K562 (cell line): ENCODE results near the gene UCKL1. TPM values are rescaled to one million over a fixed set of nuclear protein-coding genes. Genes with fewer than 3 reads are reported as not detected.

Source experiments
- BRD4 ChIP-seq: fragments of 200-600 bp; sonication (generic); IDR thresholded peaks from 2 replicates; pipeline ENCODE4 v1.6.1; 2017; ENCODE audit warnings: inconsistent platforms
- CHCHD3 ChIP-seq: fragments of 250-450 bp; sonication (Bioruptor Pico); IDR thresholded peaks from 2 replicates; pipeline ENCODE4 v2.1.2; 2022; ENCODE audit warnings: mild to moderate bottlenecking
- CHD4 ChIP-seq: fragments of 200-600 bp; sonication (generic); IDR thresholded peaks from 3 replicates; pipeline ENCODE4 v1.6.1; 2012; ENCODE audit warnings: low read depth, mild to moderate bottlenecking, mixed read lengths, low read length, inconsistent platforms; ENCODE audit not compliant: insufficient read depth, insufficient replicate concordance, poor library complexity, severe bottlenecking
- CTBP1 ChIP-seq: fragments of 450-650 bp; IDR thresholded peaks from 2 replicates; pipeline ENCODE4 v1.6.1; 2016; ENCODE audit warnings: borderline replicate concordance
- DPF2 ChIP-seq: fragments of 450-650 bp; IDR thresholded peaks from 2 replicates; pipeline ENCODE4 v1.6.1; 2016
- EP300 ChIP-seq: IDR thresholded peaks from 2 replicates; pipeline ENCODE4 v1.6.1; 2012; ENCODE audit warnings: low read length, improper control_type of control experiment
- ESRRA ChIP-seq: fragments of 450-650 bp; IDR thresholded peaks from 2 replicates; pipeline ENCODE4 v1.6.1; 2014; ENCODE audit warnings: low read depth, mild to moderate bottlenecking, moderate library complexity, borderline replicate concordance
- HDGF ChIP-seq: fragments of 450-650 bp; IDR thresholded peaks from 2 replicates; pipeline ENCODE4 v1.6.1; 2016
- LARP7 ChIP-seq: fragments of 450-650 bp; IDR thresholded peaks from 2 replicates; pipeline ENCODE4 v1.6.1; 2016
- MECOM ChIP-seq: fragments of 250-450 bp; sonication (Bioruptor Pico); IDR thresholded peaks from 2 replicates; pipeline ENCODE4 v1.8.0; 2022; ENCODE audit warnings: inconsistent platforms
- MIER1 ChIP-seq: fragments of 450-650 bp; IDR thresholded peaks from 2 replicates; pipeline ENCODE4 v1.6.1; 2016; ENCODE audit warnings: antibody characterized with exemption, mild to moderate bottlenecking, low read depth
- MYC ChIP-seq, 2 experiments: fragments of 250-450 bp in 1 of 2; sonication (Bioruptor Pico) in 1 of 2; IDR thresholded peaks; 2 replicates each; pipeline versions ENCODE4 v1.5.1 to v1.6.1; 2012 to 2021; ENCODE audit warnings: low read depth in 2 of 2, borderline replicate concordance in 1 of 2, improper control_type of control experiment in 1 of 2, low read length in 1 of 2, mild to moderate bottlenecking in 1 of 2, moderate library complexity in 1 of 2
- NFRKB ChIP-seq: fragments of 450-650 bp; IDR thresholded peaks from 2 replicates; pipeline ENCODE4 v1.6.1; 2016; ENCODE audit warnings: low read depth
- NRF1 ChIP-seq, 2 experiments: fragments of 450-650 bp; IDR thresholded peaks in 1 of 2; conservative IDR thresholded peaks in 1 of 2; 2 replicates each; pipeline ENCODE4 v1.6.1; 2014; ENCODE audit warnings: mild to moderate bottlenecking in 2 of 2
- PHB ChIP-seq: fragments of 250-450 bp; sonication (Bioruptor Pico); IDR thresholded peaks from 2 replicates; pipeline ENCODE4 v1.5.0; 2021
- PURB ChIP-seq: sonication (generic); formaldehyde crosslinking; IDR thresholded peaks from 2 replicates; pipeline ENCODE4 v1.9.0; 2021; ENCODE audit warnings: low read depth, mild to moderate bottlenecking, missing genetic modification reagents
- RBBP5 ChIP-seq: fragments of 200-600 bp; sonication (generic); IDR thresholded peaks from 2 replicates; pipeline ENCODE4 v1.6.1; 2012; ENCODE audit warnings: borderline replicate concordance, mild to moderate bottlenecking, low read length, control low read depth, inconsistent platforms; ENCODE audit not compliant: insufficient read depth, poor library complexity, severe bottlenecking
- SPI1 ChIP-seq: IDR thresholded peaks from 2 replicates; pipeline ENCODE4 v1.6.1; 2011; ENCODE audit warnings: low read depth, low read length, control low read depth, borderline replicate concordance
- STAG1 ChIP-seq: sonication (generic); formaldehyde crosslinking; IDR thresholded peaks from 2 replicates; pipeline ENCODE4 v1.5.0; 2020; ENCODE audit warnings: missing genetic modification reagents, borderline replicate concordance
- TBL1XR1 ChIP-seq, 2 experiments: IDR thresholded peaks; 2 replicates each; pipeline ENCODE4 v1.6.1; 2012; ENCODE audit warnings: improper control_type of control experiment in 2 of 2, low read length in 2 of 2, mild to moderate bottlenecking in 1 of 2
- TCF3 ChIP-seq: sonication (generic); formaldehyde crosslinking; IDR thresholded peaks from 2 replicates; pipeline ENCODE4 v1.4.0; 2020; ENCODE audit warnings: mild to moderate bottlenecking, missing genetic modification reagents
- YBX1 ChIP-seq: fragments of 450-650 bp; IDR thresholded peaks from 2 replicates; pipeline ENCODE4 v1.7.1; 2016; ENCODE audit warnings: mild to moderate bottlenecking
- ZFX ChIP-seq: sonication (generic); formaldehyde crosslinking; IDR thresholded peaks from 2 replicates; pipeline ENCODE4 v1.8.0; 2022; ENCODE audit warnings: mild to moderate bottlenecking, missing genetic modification reagents, moderate library complexity
- polyA plus RNA-seq, 8 experiments: library from polyadenylated mRNA; depleted of rRNA in 4 of 8; stranded (reverse) in 5 of 8; unstranded in 3 of 8; fragments of >200 nt; fragmentation: Nextera tagmentation in 2 of 8; fragmentation: Illumina TruSeq in 1 of 8; extraction: Ambion mirVana in 2 of 8; extraction: Trizol in 1 of 8; gene quantifications; 2 replicates each; pipeline versions ENCODE4 v1.2.1 to v1.2.3, GENCODE V29; 2011 to 2014; ENCODE audit warnings: inconsistent platforms in 1 of 8, missing spikeins in 1 of 8
- total RNA-seq, 7 experiments: library from RNA; depleted of rRNA in 6 of 7; stranded (reverse); fragments of >200 nt in 6 of 7; fragmentation: Illumina TruSeq in 2 of 7; extraction: Trizol in 2 of 7; gene quantifications; 2 replicates each; pipeline versions ENCODE4 v1.2.1 to v1.2.3, GENCODE V29; 2011 to 2021; ENCODE audit warnings: low replicate concordance in 1 of 7
- TF ChIP-seq, protein P1 (sequence below): fragments of 250-450 bp; sonication (Bioruptor Pico); IDR thresholded peaks from 2 replicates; pipeline ENCODE4 v1.5.0; 2021; ENCODE audit warnings: mild to moderate bottlenecking, borderline replicate concordance
- TF ChIP-seq, protein P2 (sequence below): sonication (generic); formaldehyde crosslinking; IDR thresholded peaks from 2 replicates; pipeline ENCODE4 v1.8.0; 2022; ENCODE audit warnings: missing genetic modification reagents, mild to moderate bottlenecking, borderline replicate concordance
- TF ChIP-seq, protein P3 (sequence below), 2 experiments: fragments of 450-650 bp; conservative IDR thresholded peaks; 2 replicates each; pipeline ENCODE4 v1.6.1; 2017; ENCODE audit warnings: mild to moderate bottlenecking in 2 of 2, moderate library complexity in 2 of 2

The UCKL1 gene
- total and polyA plus RNA-seq, 9 of the 15 experiments (the other 6 are each of a cell fraction or from before 2014, with no cell fraction given): 3.1 to 52.8 (median 24.2) TPM

DNA sequence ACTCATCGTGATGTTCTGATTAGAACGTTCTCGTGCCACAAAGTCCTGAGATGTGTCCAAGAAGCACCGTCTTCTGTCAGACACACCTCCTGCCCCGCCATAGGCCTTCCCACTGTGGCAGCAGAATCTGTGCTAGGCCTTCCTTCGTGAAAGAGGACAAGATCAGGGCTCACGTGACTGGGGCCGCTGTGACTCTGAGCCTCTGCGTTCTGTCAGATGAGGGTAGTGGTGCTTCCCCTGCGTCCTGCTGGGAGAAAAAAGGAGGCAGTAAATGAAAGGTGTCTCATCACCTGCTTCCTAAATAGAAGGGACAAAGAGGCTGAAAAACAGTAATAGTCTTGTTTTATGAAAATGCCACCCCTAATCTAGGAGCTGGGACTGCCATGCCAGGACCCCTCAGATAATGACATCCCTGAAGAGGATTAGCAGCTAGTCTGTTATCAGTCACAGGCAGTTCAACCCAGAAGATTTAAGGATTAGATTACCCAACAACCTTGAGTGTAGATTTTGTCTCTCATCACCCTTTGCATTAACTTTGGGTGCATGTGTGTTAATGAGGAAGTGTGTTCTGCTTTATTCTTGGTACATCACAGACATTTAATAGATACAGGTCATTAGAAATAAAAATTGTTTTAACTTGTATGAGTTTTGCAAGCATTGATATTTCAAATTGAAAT is 57.2 kb downstream of the UCKL1 start (continued):
- TF ChIP-seq CHD4 (no peak), BRD4 (no peak), EP300 (0 out of 2 replicates have a peak, but pooled peaks have one; percentile 12), RBBP5 (no peak), HDGF (no peak), LARP7 (no peak), YBX1 (no peak), SPI1 (peak; percentile 62; the same call in 1 of the 2 replicates), NRF1 (conservative IDR thresholded peaks at IDR 0.05 in 1 of 2, IDR thresholded peaks at IDR 0.05 in 1 of 2) (no peak), MYC (IDR thresholded peaks at IDR 0.05; ENCODE audit: low read depth, low read length) (no peak), MYC (CRISPR knock-in tag; IDR thresholded peaks at IDR 0.05; ENCODE audit: borderline replicate concordance, low read depth) (no peak), CTBP1 (peak; percentile 61; the same call in 1 of the 2 replicates), STAG1 (CRISPR knock-in tag) (no peak), PHB (CRISPR knock-in tag) (no peak), ZFX (peak; percentile 25; the same call in 1 of the 2 replicates), TCF3 (CRISPR knock-in tag) (0 out of 2 replicates have a peak, but pooled peaks have one; percentile 23), NFRKB (no peak), CHCHD3 (no peak), DPF2 (peak; percentile 67), PURB (CRISPR knock-in tag) (no peak), MIER1 (no peak), MECOM (no peak; the same call in 1 of the 2 replicates), TBL1XR1 (IDR thresholded peaks at IDR 0.05; ENCODE audit: low read length in 2 of 2) (no peak), ESRRA (no peak)
- TF ChIP-seq, protein P1, sequence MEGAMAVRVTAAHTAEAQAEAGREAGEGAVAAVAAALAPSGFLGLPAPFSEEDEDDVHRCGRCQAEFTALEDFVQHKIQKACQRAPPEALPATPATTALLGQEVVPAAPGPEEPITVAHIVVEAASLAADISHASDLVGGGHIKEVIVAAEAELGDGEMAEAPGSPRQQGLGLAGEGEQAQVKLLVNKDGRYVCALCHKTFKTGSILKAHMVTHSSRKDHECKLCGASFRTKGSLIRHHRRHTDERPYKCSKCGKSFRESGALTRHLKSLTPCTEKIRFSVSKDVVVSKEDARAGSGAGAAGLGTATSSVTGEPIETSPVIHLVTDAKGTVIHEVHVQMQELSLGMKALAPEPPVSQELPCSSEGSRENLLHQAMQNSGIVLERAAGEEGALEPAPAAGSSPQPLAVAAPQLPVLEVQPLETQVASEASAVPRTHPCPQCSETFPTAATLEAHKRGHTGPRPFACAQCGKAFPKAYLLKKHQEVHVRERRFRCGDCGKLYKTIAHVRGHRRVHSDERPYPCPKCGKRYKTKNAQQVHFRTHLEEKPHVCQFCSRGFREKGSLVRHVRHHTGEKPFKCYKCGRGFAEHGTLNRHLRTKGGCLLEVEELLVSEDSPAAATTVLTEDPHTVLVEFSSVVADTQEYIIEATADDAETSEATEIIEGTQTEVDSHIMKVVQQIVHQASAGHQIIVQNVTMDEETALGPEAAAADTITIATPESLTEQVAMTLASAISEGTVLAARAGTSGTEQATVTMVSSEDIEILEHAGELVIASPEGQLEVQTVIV (CRISPR knock-in tag): no peak
- TF ChIP-seq, protein P2, sequence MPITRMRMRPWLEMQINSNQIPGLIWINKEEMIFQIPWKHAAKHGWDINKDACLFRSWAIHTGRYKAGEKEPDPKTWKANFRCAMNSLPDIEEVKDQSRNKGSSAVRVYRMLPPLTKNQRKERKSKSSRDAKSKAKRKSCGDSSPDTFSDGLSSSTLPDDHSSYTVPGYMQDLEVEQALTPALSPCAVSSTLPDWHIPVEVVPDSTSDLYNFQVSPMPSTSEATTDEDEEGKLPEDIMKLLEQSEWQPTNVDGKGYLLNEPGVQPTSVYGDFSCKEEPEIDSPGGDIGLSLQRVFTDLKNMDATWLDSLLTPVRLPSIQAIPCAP (CRISPR knock-in tag): no peak
- TF ChIP-seq, protein P3, sequence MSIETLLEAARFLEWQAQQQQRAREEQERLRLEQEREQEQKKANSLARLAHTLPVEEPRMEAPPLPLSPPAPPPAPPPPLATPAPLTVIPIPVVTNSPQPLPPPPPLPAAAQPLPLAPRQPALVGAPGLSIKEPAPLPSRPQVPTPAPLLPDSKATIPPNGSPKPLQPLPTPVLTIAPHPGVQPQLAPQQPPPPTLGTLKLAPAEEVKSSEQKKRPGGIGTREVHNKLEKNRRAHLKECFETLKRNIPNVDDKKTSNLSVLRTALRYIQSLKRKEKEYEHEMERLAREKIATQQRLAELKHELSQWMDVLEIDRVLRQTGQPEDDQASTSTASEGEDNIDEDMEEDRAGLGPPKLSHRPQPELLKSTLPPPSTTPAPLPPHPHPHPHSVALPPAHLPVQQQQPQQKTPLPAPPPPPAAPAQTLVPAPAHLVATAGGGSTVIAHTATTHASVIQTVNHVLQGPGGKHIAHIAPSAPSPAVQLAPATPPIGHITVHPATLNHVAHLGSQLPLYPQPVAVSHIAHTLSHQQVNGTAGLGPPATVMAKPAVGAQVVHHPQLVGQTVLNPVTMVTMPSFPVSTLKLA (conservative IDR thresholded peaks at IDR 0.05): no peak
